ENCODE results near the gene BUB3. TPM values are rescaled to one million over a fixed set of nuclear protein-coding genes. Genes with fewer than 3 reads are reported as not detected.

The BUB3 gene
- total and polyA plus RNA-seq, 2 of the 8 experiments (the other 6 are each of a cell fraction or from before 2014, with no cell fraction given), result 183 to 207 TPM

- TF ChIP-seq JUN (IDR thresholded peaks at IDR 0.05; ENCODE audit: low read depth, low read length) (no peak), PHF8 (conservative IDR thresholded peaks at IDR 0.05; ENCODE audit: low read depth, low read length) (peak; percentile 91), KDM4A (IDR thresholded peaks at IDR 0.05; ENCODE audit: low read depth, low read length, severe bottlenecking) (peak; percentile 87), RAD21 (IDR thresholded peaks at IDR 0.05 in 1 of 2, conservative IDR thresholded peaks at IDR 0.05 in 1 of 2; ENCODE audit: low read depth in 2 of 2, low read length in 2 of 2) (no peak), POLR2A (IDR thresholded peaks at IDR 0.05; ENCODE audit: control extremely low read depth in 1 of 2, low read depth in 2 of 2, low read length in 2 of 2) (peak in 1 of 2 experiments; percentile 95; a peak in 2 of 3 replicates), CBX8 (IDR thresholded peaks at IDR 0.05; ENCODE audit: borderline replicate concordance, low read depth, low read length) (no peak), SP4 (IDR thresholded peaks at IDR 0.05; ENCODE audit: low read length) (peak; percentile 63; the same call in 1 of the 2 replicates), TEAD4 (IDR thresholded peaks at IDR 0.05; ENCODE audit: low read depth, low read length) (no peak), EP300 (IDR thresholded peaks at IDR 0.05; ENCODE audit: borderline replicate concordance in 1 of 2, low read depth in 2 of 2, low read length in 2 of 2) (no peak), POLR2AphosphoS5 (IDR thresholded peaks at IDR 0.05; ENCODE audit: low read depth, low read length) (peak; percentile 87; the same call in 1 of the 2 replicates), BACH1 (IDR thresholded peaks at IDR 0.05; ENCODE audit: low read length) (no peak), RXRA (IDR thresholded peaks at IDR 0.05; ENCODE audit: insufficient read depth, low read depth, low read length) (no peak), USF2 (IDR thresholded peaks at IDR 0.05; ENCODE audit: low read length) (peak; percentile 95), BCL11A (IDR thresholded peaks at IDR 0.05; ENCODE audit: low read depth in 2 of 2, low read length in 2 of 2) (no peak), TBP (IDR thresholded peaks at IDR 0.05; ENCODE audit: low read depth, low read length) (peak; percentile 39; the same call in 1 of the 2 replicates), HDAC2 (IDR thresholded peaks at IDR 0.05; ENCODE audit: borderline replicate concordance in 1 of 2, low read depth in 2 of 2, low read length in 2 of 2) (no peak; a peak in 1 of 4 replicates), MAFK (IDR thresholded peaks at IDR 0.05; ENCODE audit: low read depth, low read length) (no peak), SRF (IDR thresholded peaks at IDR 0.05; ENCODE audit: low read depth, low read length) (no peak)
- TF ChIP-seq, protein P1, sequence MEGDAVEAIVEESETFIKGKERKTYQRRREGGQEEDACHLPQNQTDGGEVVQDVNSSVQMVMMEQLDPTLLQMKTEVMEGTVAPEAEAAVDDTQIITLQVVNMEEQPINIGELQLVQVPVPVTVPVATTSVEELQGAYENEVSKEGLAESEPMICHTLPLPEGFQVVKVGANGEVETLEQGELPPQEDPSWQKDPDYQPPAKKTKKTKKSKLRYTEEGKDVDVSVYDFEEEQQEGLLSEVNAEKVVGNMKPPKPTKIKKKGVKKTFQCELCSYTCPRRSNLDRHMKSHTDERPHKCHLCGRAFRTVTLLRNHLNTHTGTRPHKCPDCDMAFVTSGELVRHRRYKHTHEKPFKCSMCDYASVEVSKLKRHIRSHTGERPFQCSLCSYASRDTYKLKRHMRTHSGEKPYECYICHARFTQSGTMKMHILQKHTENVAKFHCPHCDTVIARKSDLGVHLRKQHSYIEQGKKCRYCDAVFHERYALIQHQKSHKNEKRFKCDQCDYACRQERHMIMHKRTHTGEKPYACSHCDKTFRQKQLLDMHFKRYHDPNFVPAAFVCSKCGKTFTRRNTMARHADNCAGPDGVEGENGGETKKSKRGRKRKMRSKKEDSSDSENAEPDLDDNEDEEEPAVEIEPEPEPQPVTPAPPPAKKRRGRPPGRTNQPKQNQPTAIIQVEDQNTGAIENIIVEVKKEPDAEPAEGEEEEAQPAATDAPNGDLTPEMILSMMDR (IDR thresholded peaks at IDR 0.05; ENCODE audit: control extremely low read depth in 1 of 3, insufficient read depth in 1 of 3, low read depth in 1 of 3, low read length in 3 of 3), result no peak
- TF ChIP-seq, protein P2, sequence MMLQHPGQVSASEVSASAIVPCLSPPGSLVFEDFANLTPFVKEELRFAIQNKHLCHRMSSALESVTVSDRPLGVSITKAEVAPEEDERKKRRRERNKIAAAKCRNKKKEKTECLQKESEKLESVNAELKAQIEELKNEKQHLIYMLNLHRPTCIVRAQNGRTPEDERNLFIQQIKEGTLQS (IDR thresholded peaks at IDR 0.05; ENCODE audit: insufficient read depth, low read depth, low read length), result peak; percentile 85
Observed at GRCh38 chr10:123154092-123154710, at the start of gene BUB3 (continued).

Measured in H1 (cell line).